Measurements from ENCODE around the gene GNG7.

- TF ChIP-seq POLR2AphosphoS5 (IDR thresholded peaks at IDR 0.05; ENCODE audit: low read depth, low read length) (peak; percentile 81), POLR2A (IDR thresholded peaks at IDR 0.05; ENCODE audit: low read depth, low read length) (no peak; the same call in 1 of the 2 replicates)
These were observed 224.7 kb downstream of the GNG7 start for GRCh38 chr19:2477732-2478191.

Data from GM12891 (cell line).